Measurements from ENCODE around the gene SLFNL1.

SLFNL1 gene

DNA sequence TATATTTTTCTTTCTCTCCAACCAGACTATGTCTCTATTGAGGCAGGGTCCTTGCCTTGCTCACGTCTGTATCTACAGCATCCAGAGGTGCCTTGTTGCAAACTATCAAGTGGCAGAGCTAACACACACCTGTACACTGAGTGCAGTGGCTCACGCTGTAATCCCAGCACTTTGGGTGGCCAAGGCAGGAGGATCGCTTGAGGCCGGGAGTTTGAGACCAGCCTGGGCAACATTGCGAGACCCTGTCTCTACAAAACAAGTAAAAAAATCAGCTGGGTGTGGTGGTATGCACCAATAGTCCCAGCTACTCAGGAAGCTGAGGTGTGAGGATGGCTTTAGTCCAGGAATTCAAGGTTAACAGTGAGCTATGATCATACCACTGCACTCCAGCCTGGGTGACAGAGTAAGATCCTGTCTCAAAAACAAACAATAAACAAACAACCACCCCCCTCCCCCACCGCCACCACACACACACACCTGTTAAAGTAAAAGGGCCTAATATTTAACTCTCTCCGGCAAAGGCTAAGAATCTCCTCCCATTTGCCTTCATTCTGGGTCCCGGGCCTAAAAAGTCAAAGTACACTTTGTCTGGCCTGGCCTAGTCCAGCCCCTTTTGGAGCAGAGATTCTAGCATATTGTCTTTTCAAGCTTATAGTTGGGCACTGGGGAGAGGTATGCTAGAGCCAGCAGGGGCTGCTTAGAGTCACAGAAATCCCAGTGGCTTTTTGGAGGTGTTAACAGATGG lies 9.5 kb upstream of the SLFNL1 start:
- Histone ChIP-seq H3K36me3 (ENCODE audit: insufficient read depth, low read length) (peaks cover 4% of the 10 kb centered on the region), H3K9ac (ENCODE audit: low read depth, low read length) (no peak overlapping the region), H3K9me3 (ENCODE audit: control insufficient read depth, insufficient read depth, low read length) (no peaks in the 10 kb centered on the region), H3K4me1 (ENCODE audit: insufficient read depth, low read length) (peaks cover 10% of the 10 kb centered on the region; the same call in 1 of the 2 replicates)

DNA sequence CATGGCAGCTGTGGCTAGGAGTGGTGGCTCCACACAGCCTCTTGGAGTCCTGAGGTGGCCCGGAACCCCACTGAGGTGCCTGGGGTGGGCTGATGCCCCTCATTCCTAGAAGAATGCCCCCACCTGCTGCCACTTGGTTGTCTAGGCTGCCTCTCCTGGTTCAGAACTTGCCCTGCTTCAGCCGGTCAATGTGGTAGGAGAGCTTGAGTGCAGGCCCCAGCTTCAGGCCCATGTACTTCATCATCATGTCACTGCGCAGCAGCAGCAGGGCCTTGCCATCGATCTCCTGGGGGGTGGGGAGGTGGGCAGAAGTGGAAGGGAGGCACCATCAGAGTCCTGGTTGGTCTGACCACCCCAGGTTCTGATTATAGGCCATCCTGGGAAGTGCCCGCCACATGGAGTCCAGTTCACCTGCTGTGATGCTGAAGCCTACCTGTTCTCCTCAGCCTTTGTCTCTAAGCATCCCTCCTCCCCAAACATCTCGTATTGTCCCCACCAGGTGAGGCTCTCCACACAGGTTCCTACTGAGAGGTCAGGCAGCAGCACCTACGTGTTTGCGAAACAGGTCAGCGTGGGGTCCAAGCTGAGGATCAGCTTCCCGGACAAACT lies 6.6 kb upstream of the SLFNL1 start:
- Histone ChIP-seq H3K4me1 (ENCODE audit: insufficient read depth, low read length) (0 out of 2 replicates have a peak, but pooled peaks cover under 1% of the 10 kb centered on the region), H3K9ac (ENCODE audit: low read depth, low read length) (no peak overlapping the region), H3K9me3 (ENCODE audit: control insufficient read depth, insufficient read depth, low read length) (no peaks in the 10 kb centered on the region), H3K36me3 (ENCODE audit: insufficient read depth, low read length) (0 out of 2 replicates have a peak, but pooled peaks cover 4% of the 10 kb centered on the region)

DNA sequence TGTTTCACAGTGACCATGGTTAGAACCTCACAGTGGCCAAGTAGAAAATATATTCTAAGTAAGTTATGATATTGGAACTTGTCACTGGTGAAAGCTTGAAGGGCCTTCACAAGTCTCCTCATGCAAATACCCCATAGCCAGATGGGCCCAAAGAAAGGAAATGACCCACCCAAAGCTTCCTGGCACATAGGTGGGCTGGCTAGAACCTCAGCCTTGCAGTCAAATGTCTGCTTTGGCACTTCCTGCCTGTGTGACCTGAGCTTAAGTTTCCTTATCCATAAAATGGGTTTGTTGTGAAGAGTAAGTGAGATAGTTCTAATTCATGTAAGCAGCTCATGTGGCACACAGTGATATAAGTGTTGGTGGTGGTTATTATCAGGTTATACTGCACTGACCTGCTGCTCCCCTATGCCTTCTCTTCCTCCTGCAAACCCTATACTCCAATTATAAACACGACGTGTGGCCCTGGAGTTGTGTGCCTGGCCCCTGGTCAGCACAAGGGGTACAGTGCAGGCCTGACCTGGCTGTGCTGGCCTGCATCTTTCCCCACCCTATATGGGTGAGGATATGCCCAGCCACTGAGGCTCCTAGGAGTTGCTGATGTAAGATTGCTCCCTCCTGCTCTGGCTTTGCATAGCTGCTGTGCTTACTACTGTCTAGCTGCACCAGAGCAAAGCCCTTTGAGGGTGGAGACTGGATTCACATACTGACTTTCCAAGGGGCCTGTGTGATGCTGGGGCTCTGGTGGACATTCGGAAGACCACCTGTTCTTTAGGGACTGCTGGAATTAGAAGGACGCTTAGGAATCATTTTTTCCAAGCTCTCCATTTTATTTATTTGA lies 4.7 kb upstream of the SLFNL1 start:
- H3K9ac ChIP-seq (ENCODE audit: low read depth, low read length), result no peak overlapping the region
- peaks cover 6% of the 10 kb centered on the region; the same call in 1 of the 2 replicates for H3K4me1 ChIP-seq (ENCODE audit: insufficient read depth, low read length)
- no peaks in the 10 kb centered on the region for H3K9me3 ChIP-seq (ENCODE audit: control insufficient read depth, insufficient read depth, low read length)
- no peaks in the 10 kb centered on the region for H3K36me3 ChIP-seq (ENCODE audit: insufficient read depth, low read length)

DNA sequence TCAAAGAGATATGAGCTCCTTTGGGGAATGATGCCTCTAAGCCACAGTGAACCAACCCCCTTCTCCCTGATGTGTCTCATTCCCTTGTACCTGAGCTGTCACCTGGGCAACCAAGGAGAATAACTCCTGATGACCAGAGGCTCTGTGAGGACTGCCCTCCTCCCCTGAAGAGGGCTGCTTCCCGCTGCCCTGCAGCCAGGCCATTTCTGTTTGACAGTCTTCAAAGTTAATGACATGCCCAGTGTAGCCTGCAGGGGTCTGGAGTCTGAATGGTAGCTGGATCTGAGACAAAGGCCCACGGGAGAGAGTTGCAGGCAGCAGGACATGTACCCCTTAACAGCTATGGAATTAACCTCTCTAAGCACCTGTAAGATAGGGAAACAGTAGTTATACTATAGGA lies 3.4 kb upstream of the SLFNL1 start:
- H3K4me1 ChIP-seq (ENCODE audit: insufficient read depth, low read length), result peaks cover 12% of the 10 kb centered on the region; the same call in 1 of the 2 replicates
- no peaks in the 10 kb centered on the region for H3K36me3 ChIP-seq (ENCODE audit: insufficient read depth, low read length)
- no peaks in the 10 kb centered on the region for H3K9me3 ChIP-seq (ENCODE audit: control insufficient read depth, insufficient read depth, low read length)
- H3K9ac ChIP-seq (ENCODE audit: low read depth, low read length), result no peak overlapping the region

DNA sequence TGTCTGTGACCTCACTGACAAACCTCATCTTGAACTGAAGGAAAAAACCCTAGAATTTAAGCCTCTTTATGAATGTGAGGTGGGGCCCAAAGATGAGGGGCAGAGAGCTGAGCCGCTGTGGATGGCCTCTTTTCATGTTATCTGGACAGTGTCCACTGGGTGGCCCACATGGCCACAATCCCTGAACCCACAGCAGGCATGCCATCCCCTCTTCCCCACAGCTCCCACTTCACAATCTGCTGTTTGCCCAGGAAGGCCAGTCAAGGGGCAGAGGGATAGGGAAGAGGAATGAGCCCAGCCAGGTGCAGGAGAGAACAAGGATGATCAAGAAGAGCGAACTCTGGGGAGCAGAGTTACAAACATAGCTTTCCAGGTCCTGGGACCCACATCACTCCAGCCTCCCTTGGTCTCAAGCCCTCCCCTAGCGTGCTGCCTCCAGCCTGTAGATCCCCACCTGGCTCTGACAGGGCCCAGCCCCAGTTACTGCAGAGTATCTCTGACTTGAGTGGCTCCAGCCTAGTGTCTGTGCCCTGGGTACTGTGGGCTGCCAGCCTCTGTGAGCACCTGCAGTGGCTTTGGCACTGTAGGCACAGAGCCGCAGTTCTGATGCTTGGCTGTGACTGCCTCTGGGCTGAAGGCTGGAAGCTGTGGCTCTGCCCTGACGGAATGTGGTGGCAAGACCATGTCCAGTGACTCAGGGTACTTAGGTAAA lies 1.9 kb upstream of the SLFNL1 start:
- Histone ChIP-seq H3K36me3 (ENCODE audit: insufficient read depth, low read length) (no peaks in the 10 kb centered on the region), H3K9me3 (ENCODE audit: control insufficient read depth, insufficient read depth, low read length) (no peaks in the 10 kb centered on the region), H3K9ac (ENCODE audit: low read depth, low read length) (no peak overlapping the region), H3K4me1 (ENCODE audit: insufficient read depth, low read length) (peaks cover 12% of the 10 kb centered on the region; the same call in 1 of the 2 replicates)

DNA sequence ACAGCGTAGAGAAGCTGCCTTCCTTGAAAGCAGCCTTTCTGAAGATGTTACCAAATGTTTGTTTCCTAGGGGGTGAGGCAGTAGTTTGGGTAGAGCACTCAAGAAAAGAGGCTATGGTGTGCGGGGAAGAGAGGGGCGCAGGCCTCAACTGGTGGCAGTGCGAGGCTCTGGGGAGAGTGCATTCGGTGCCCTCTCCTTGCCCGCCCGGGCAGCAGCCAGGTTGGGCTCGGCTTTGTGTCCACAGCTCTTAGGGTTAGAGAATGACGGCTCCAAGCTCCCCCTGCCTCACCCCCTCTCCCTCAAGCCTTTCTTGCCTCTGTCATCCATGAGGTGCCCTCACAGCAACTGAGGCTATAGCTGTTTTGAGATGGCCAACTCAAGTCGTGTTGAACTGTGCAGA lies 899 bp upstream of the SLFNL1 start:
- Histone ChIP-seq H3K9me3 (ENCODE audit: control insufficient read depth, insufficient read depth, low read length) (no peaks in the 10 kb centered on the region), H3K36me3 (ENCODE audit: insufficient read depth, low read length) (no peaks in the 10 kb centered on the region), H3K9ac (ENCODE audit: low read depth, low read length) (no peak overlapping the region), H3K4me1 (ENCODE audit: insufficient read depth, low read length) (peaks cover 12% of the 10 kb centered on the region; the same call in 1 of the 2 replicates)

DNA sequence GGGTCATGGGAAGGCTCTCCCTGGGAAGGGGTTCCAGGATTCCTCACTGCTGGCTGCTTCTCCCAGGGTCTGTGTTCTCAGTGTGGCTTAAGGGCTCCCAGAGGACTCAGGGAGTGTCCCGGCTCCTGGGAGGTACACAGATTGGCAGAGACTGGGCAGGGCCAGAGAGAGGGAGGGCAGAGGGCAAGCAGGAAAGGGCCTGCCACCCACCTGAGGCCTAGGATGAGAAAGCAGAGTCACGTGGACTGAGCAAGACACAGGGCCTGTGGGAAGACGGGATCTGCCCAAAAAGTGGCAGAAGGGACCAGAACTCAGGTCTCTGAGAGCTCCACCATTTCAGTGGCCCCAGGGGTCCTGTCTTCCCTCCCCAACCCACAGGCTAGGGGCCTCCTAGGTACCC lies 871 bp downstream of the SLFNL1 start:
- H3K36me3 ChIP-seq (ENCODE audit: insufficient read depth, low read length), result no peaks in the 10 kb centered on the region; the same call in 1 of the 2 replicates
- peaks cover 12% of the 10 kb centered on the region; the same call in 1 of the 2 replicates for H3K4me1 ChIP-seq (ENCODE audit: insufficient read depth, low read length)
- no peaks in the 10 kb centered on the region for H3K9me3 ChIP-seq (ENCODE audit: control insufficient read depth, insufficient read depth, low read length)
- no peak overlapping the region for H3K9ac ChIP-seq (ENCODE audit: low read depth, low read length)

DNA sequence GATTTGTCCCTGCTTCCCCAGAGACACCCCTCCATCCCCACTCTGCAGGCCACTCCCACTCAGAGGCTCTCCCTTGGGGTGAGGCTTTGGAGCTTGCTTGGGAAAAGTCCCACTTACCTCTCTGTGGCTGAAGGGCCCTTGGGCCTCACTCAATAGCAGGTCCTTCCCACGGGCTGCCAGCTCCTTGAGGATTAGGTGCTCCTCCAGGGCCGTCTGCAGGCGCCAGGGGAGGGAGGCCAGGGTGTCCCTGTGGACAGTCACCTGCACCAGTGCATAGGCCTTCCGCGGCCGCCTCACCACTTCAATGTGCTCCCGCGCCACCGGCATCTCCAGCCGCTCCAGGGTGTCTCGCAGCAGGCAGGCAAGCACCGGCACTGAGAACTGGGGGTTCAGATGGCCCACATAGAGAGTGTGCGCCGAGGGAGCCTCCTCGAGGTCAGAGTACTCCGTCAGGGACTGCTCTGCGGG lies 1.4 kb downstream of the SLFNL1 start:
- no peak overlapping the region for H3K9ac ChIP-seq (ENCODE audit: low read depth, low read length)
- no peaks in the 10 kb centered on the region for H3K9me3 ChIP-seq (ENCODE audit: control insufficient read depth, insufficient read depth, low read length)
- peaks cover 12% of the 10 kb centered on the region; the same call in 1 of the 2 replicates for H3K4me1 ChIP-seq (ENCODE audit: insufficient read depth, low read length)
- no peaks in the 10 kb centered on the region; the same call in 1 of the 2 replicates for H3K36me3 ChIP-seq (ENCODE audit: insufficient read depth, low read length)

DNA sequence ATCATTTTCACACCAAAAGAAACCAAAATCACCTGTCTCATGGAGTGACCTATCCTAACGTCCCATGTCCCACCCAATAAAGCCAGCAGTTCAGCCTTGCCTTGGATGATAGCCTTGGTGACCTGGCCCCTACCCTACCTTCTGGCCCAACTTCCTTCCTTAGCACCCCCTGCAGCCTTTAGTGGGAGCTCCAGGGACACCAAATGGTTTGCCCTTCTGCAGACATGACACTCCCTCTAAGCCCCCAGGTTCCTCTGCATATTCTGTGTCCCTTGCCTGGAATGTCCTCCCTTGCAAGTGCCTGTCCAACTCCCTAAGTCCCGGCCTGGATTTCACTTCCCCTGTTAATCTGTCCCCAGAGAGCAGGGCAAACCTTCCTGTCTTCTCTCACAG lies 2.2 kb downstream of the SLFNL1 start:
- no peak overlapping the region for H3K9ac ChIP-seq (ENCODE audit: low read depth, low read length)
- no peaks in the 10 kb centered on the region for H3K9me3 ChIP-seq (ENCODE audit: control insufficient read depth, insufficient read depth, low read length)
- no peaks in the 10 kb centered on the region; the same call in 1 of the 2 replicates for H3K36me3 ChIP-seq (ENCODE audit: insufficient read depth, low read length)
- peaks cover 12% of the 10 kb centered on the region; the same call in 1 of the 2 replicates for H3K4me1 ChIP-seq (ENCODE audit: insufficient read depth, low read length)

DNA sequence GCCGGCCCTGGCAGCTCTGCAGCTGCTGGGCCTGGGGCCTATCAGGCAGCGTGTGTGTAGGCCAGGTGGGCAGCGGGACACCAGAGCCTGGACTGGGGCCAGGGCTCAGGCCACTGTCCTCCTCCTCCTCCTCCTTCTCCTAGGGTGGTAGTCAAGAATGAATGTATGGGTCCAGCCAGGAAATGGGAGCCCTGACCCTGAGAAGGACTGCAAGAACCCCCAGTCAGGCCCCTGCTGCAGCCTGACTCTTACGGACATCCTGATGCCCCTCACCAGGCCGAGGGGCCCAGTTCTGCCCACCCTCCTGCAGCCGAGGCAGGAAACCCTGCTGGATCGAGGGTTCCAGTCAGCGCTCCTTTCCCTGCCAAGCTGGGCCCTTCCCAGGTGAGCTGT lies 3.5 kb downstream of the SLFNL1 start:
- H3K4me1 ChIP-seq (ENCODE audit: insufficient read depth, low read length), result peaks cover 12% of the 10 kb centered on the region; the same call in 1 of the 2 replicates
- H3K9ac ChIP-seq (ENCODE audit: low read depth, low read length), result no peak overlapping the region
- H3K36me3 ChIP-seq (ENCODE audit: insufficient read depth, low read length), result no peaks in the 10 kb centered on the region; the same call in 1 of the 2 replicates
- H3K9me3 ChIP-seq (ENCODE audit: control insufficient read depth, insufficient read depth, low read length), result no peaks in the 10 kb centered on the region

DNA sequence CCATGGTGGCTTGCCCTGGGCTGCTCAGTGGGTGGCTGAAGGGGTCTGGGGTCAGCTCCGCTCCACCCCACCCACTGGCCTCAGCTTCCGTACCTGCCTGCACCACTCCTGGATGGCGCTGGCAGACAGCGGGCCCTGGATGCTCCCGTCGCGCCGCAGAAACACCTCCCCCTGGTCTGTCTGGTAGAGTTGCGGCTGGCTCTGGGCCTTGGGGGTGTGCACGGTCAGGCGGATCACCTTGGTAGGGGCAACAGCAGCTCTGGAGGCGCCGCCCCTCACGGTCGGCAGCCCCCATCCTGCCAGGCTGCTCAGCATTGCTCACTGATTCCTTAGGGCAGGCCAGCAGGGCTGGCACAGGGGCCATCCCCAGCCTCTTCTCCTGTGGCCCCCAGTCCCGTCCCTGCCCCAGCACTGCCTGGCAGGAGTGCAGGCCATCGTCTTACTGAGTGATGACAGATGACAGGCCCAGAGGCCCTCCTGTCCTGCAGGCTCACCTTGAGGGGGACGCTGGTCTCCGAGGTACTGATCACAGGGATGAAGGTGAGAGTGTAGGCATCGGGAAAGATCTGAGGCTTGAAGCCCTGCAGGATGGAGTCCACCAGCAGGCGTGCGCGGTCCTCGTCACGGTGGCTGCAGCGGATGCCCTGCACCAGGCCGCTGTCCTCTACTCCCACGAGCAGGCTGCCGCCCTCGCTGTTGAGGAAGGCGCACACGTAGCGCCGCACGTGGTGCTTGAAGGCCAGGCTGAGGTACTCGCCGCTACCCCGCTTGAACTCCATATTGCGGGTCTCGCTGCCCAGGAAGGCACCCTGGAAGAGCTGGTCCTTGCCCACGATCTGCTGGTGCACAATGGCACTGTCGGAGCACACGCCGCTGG lies 4.1 kb downstream of the SLFNL1 start:
- Histone ChIP-seq H3K4me1 (ENCODE audit: insufficient read depth, low read length) (peaks cover 12% of the 10 kb centered on the region; the same call in 1 of the 2 replicates), H3K9ac (ENCODE audit: low read depth, low read length) (no peak overlapping the region), H3K9me3 (ENCODE audit: control insufficient read depth, insufficient read depth, low read length) (no peaks in the 10 kb centered on the region), H3K36me3 (ENCODE audit: insufficient read depth, low read length) (no peaks in the 10 kb centered on the region; the same call in 1 of the 2 replicates)

DNA sequence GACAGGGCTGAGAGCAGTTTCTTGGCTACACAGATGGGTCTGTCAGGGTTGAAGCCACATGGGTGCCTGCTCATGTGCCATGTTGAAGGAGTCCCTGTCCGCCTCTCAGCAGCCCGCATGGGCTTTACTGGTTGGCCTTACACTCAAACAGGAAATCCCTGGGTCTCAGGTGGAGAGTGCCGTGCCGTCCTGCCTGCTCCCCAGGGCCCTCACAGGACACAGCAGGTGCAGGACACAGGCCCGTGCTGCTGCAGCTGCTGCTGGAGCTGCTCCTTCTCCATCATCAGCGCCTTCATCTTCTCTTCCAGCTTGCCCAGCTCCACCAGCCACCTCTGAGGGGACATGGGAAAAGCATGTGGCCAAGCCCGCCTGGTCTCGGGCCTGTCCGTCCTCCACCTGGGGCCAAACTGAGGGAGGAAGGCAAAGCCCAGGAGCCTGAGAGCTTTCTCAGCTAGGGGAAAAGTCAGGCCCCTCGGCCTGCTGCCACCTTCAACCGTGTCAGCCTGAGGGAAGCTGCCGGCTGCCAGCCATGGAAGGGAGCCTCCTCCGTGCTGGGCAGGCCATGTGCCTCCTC lies 5.5 kb downstream of the SLFNL1 start:
- H3K4me1 ChIP-seq (ENCODE audit: insufficient read depth, low read length), result peaks cover 3% of the 10 kb centered on the region; the same call in 1 of the 2 replicates
- no peaks in the 10 kb centered on the region for H3K9me3 ChIP-seq (ENCODE audit: control insufficient read depth, insufficient read depth, low read length)
- H3K36me3 ChIP-seq (ENCODE audit: insufficient read depth, low read length), result peaks cover 7% of the 10 kb centered on the region
- H3K9ac ChIP-seq (ENCODE audit: low read depth, low read length), result no peak overlapping the region

Measured in ES-I3 (cell line).